Measurements from ENCODE around the gene ALG11.

GRCh38 chr13:51999510-51999911, 12.7 kb upstream of the ALG11 start:
- no peak for TF ChIP-seq POLR2AphosphoS5 (IDR thresholded peaks at IDR 0.05; ENCODE audit: low read depth, low read length)
- no peak for TF ChIP-seq FOXP2 (optimal IDR thresholded peaks at IDR 0.05; ENCODE audit: borderline replicate concordance, extremely low read depth, extremely low read length, insufficient read depth)
- TF ChIP-seq, protein P1, sequence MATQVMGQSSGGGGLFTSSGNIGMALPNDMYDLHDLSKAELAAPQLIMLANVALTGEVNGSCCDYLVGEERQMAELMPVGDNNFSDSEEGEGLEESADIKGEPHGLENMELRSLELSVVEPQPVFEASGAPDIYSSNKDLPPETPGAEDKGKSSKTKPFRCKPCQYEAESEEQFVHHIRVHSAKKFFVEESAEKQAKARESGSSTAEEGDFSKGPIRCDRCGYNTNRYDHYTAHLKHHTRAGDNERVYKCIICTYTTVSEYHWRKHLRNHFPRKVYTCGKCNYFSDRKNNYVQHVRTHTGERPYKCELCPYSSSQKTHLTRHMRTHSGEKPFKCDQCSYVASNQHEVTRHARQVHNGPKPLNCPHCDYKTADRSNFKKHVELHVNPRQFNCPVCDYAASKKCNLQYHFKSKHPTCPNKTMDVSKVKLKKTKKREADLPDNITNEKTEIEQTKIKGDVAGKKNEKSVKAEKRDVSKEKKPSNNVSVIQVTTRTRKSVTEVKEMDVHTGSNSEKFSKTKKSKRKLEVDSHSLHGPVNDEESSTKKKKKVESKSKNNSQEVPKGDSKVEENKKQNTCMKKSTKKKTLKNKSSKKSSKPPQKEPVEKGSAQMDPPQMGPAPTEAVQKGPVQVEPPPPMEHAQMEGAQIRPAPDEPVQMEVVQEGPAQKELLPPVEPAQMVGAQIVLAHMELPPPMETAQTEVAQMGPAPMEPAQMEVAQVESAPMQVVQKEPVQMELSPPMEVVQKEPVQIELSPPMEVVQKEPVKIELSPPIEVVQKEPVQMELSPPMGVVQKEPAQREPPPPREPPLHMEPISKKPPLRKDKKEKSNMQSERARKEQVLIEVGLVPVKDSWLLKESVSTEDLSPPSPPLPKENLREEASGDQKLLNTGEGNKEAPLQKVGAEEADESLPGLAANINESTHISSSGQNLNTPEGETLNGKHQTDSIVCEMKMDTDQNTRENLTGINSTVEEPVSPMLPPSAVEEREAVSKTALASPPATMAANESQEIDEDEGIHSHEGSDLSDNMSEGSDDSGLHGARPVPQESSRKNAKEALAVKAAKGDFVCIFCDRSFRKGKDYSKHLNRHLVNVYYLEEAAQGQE (IDR thresholded peaks at IDR 0.05; ENCODE audit: insufficient read depth in 1 of 2, low read depth in 2 of 2, low read length in 2 of 2) = no peak
